HG02588 (cell line): ENCODE results near the gene ASTN2.
"Not testable (repeated sequence)": the region's sequence is repeated elsewhere in the genome, so short reads cannot be mapped to it uniquely, and the experiment has no call there.

ENCODE experiments used
- ATAC-seq: cut with Tn5 transposase; IDR thresholded peaks from one replicate; pipeline ENCODE4 v1.9.1; 2021; ENCODE audit warnings: mild to moderate bottlenecking, moderate library complexity; ENCODE audit not compliant: unreplicated experiment

Gene ASTN2

GRCh38 chr9:116838468-116838867, 576.4 kb downstream of the ASTN2 start:
- ATAC-seq, result not testable (repeated sequence)

DNA sequence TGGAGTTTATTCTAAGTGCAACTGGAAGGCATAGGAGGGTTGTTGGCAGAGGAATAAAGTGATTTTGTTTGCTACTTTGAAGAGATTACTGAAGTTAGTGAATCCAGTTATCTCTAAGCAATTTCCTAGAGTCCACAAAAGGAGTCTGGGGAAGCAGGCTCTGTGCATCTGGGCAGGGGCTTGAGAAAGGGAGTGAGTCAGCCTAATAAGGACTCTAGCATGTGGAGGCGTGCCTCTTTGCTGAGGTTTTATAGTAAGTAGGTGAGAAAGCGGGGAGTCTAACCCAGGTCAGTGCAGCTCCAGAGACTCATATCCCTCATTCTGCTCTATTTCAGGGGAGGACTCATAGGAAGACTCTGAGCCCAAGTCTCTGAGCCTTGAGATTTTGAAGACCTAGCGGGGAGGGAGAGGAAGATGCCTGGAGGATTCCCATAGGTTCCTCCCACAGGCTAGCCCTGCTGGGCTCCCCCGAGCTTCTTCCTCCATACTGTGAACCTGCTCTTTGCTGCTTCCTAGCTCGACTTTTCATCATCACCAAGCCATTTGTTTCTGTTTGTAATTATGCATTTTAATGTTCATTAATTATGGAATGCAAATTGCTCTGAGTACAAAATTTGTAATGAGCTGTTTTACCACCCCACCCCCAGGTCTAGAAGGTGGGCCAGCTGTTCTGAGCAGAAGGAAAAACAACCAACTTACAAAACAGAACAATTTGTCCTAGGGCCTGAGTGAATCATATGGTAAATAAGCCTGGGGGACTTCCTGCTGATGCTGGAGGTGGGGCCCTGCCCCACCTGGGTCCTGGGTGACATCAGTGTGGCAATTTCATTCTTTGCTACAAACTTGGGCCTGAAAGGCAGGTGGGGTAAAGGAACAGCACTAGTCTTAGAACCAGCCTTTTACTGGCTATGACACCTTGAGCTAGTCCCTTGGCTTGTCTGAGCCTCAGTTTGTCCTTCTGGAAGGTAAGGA, 577.6 kb downstream of the ASTN2 start:
- no peak for ATAC-seq

- not testable (repeated sequence) for ATAC-seq
Observed at GRCh38 chr9:116830321-116830720, 584.5 kb downstream of the ASTN2 start.

GRCh38 chr9:116821633-116822229, 593.1 kb downstream of the ASTN2 start:
- no peak for ATAC-seq

DNA sequence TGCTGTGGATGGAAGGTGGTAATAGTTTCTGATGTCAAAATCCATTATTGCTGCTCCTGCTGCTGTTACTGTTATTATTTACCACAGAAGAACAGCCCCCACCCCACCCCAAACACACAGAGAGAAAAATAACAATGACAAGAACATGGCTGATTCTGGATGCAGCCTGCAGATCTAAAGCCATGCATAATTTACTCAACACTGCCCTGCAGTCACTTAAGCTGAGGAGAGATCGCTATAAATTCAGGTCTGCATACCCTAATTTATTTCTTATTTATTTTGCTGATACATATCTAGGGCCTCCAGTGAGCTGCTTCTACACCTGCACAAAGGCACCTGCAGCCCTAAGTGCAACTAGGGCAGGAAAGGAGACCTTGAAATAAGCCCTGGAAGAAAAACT, 595.7 kb downstream of the ASTN2 start:
- ATAC-seq, result no peak

DNA sequence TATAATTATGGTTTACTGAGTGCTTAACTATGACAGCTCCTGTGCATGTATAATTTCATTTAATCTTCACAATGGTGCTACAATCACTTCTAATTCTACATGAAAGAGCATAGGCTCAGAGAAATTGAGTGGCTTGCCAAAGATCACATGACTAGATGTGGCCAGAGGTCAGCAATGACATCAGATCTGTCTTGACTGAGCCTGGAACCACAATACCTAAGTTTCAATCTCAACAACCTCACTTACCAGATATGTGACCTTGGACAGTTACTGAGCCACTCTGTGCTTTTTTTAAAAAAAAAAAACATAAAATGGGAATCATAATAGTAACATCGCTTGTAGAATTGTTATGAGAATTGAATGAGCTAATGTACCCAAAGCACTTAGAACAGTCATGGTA, 597.1 kb downstream of the ASTN2 start:
- ATAC-seq, result no peak

DNA sequence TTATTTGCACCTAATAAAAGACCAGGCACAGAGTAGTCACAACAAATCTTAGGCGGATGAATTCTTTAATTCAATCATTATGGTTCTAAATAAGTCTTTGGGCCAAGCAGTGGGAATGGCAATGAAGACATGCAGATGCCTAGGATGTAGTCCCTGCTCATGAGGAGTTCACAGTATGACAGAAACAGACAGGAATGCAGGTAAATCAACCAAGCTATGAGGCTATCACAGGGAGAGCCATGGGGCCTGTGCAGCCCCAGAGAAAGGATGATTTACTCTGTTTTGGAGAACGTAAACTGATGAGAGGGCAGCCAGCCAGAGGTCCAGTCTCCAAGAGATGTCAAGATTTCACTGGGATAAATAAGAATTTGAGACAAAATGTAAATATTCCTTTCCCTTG, 598.4 kb downstream of the ASTN2 start:
- no peak for ATAC-seq

DNA sequence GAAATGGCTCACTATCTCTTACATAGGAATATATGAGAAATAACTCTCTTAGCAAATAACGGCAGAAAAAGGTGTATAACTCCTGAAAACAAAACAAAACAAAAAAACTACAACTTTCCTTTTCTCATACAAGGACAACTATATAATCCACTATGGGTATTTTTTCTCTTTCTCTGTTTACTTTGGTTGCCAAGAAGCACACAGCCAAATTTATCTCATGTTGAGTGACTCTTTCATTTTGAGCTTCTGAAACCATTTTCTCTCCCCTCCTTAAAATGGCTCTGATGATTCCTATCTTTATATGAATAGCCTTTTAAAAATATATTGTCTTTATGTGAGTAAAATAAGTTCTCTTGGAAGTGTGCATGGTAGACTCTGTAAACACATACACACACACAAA, 599.0 kb downstream of the ASTN2 start:
- no peak for ATAC-seq

GRCh38 chr9:116813031-116813300, 601.9 kb downstream of the ASTN2 start:
- ATAC-seq, result no peak

DNA sequence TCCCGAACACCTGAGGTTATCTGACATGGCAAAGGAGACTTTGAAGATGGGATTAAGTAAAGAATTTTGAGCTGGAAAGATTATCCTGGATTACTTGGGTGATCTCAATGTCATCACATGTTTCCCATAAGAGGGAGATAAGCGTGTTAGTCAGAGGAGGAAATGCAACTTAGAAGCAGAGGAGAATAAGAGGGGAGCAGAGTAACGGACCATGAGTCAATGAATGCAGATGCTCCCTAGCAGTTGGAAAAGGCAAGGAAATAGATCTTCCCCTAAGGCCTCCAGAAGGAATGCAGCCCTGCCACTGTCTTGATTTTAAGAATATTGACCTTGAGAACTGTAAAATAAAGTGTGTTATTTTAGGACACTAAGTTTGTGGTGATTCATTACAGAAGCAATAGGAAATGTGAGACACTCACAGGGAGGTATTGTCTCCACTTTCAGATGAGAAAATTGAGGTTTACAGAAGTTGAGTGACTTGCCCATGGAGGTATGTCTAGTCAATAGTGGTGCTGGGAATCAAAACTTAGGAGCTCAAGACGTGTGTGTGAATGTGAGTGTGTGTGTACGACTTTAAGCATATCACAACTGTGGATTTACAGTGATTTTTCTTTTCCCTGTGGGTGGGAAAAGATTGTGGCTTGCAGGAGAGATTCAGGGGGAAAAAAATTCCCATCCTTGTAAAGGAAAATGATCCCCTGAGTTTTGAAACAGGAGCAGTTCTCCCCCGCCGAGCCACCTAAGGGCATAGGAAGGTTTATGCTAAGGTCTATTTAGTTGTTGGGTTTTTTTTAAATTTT, 602.4 kb downstream of the ASTN2 start:
- no peak for ATAC-seq

- no peak for ATAC-seq
Observed at GRCh38 chr9:116809656-116810055, 605.2 kb downstream of the ASTN2 start.

DNA sequence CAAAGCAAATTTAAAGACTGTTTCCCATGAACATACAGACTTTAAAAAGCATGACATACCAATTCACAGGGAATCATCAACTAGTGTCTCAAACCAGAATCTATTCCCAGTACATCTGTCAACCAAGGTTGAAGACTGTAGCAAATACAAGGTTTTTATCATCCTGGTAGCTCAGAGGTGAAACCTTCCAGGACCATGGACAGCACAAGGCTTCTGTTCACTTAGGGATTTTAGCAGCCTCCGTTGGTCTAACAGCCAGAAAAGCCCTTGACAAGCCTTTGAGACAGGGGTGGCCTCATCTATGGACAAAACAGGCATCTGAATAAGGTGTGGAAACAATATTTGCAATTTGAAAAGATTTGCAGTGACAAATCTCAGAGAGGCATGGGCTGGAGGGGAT, 608.8 kb downstream of the ASTN2 start:
- ATAC-seq, result no peak

DNA sequence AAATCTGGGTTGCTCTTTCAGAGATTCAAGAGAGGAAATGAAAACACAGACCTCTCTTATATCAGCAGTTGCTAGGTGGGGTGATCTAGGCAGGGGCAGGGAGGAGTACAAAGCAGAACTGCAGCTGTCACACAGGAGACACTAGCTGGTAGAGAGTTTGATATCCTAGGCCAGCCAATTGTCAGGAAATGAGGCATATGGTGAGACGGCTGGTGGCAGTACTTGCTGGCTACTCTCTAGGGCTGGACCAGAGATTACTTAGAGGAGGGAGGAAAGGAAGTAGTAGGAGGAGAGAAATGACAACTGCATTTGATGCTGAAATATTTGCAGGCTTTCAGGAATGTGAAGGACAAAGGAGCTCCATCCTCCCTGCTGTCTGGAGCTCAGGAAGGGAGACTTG, 614.0 kb downstream of the ASTN2 start:
- ATAC-seq, result no peak

- ATAC-seq, result no peak
Observed at GRCh38 chr9:116800074-116800473, 614.8 kb downstream of the ASTN2 start.

DNA sequence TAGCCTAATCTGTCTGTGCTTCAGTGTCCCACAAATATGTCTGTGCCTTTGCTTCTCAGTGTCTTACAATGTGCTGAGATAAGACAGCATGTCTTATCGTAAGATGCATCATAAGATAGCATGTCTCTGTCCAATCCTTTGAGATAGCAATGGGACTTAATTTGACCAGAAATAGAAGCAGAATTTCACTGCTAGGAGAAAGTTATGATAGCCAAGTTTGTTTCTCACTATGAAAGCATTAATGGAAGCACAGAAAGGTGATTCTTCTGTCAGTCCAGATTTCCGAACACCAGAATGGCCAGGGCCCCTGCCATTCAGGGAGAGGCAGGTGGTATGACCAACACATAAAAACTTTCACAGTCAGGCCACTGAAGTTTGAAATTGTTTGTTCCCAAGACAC, 616.3 kb downstream of the ASTN2 start:
- no peak for ATAC-seq

DNA sequence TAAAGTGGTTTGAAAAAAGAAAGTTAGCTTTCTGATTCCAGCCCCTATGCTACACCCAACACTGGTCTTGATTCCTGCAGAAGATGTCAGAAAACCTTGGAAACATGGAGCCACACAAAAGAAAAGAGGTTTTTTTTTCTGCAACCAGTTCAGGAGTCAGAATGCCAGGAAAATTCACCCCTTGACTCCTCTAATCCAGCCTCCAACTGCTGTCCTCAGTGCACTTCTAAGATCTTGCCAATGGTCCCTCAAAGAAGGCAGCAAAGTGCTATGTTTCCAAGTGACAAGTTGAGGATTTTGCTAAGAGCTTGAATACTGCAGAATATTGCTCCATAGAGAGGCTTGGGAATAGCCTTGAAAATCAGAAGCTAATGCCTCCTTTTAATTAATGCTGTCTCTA, 617.6 kb downstream of the ASTN2 start:
- no peak for ATAC-seq

DNA sequence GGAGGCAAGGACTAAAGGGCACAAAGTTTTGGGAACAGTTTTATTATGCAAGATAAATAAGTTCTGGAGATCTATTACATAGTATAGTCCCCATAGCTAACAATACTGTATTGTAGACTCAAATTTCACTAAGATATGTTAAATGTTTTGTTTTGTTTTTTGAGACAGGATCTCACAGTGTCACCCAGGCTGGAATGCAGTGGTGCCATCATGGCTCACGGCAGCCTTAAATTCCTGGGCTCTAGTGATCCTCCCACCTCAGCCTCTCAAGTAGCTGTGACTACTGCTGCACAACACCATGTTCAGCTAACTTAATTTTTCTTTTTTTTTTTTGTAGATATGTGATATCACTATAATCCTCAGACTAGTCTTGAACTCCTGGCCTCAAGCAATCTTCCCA, 618.2 kb downstream of the ASTN2 start:
- ATAC-seq, result no peak

DNA sequence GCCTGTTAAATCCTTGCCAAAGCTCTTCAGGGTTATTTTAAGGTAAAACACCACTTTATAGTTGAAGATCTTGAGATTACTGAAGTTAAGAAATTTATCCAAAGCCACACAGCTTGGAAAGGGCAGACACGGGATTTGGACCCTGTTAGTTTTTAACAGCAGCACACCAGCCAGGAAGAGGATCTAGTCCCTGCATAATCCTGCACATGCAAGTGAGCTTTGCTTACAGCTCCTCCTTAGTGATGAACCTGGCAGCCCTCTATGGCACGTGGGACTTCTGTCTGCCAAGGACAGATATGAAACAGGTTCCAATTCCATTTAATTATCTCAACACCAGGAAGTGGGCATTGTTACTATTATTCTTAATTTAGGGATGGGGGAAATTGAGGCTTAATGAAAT, 619.0 kb downstream of the ASTN2 start:
- no peak for ATAC-seq

DNA sequence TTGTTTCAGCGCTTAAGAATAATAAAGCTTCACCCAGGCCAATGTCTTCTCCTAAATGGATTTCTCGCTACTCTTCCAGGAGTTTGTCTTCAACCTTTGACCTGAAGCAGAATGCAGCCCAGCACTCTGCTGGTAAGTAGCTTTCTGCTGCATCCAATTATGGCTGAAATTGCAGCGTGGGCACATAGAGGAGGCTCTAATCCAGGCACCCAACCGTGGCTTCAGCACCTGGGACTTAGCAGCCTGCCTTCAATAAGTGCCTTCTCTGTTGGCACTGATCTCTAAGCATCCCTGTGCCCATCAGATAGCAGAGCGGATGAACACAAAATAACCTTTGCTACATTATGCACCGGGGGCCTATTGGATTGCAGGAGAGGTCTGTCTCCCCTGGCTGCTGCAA, 622.6 kb downstream of the ASTN2 start:
- no peak for ATAC-seq

GRCh38 chr9:116791326-116791725, 623.5 kb downstream of the ASTN2 start:
- ATAC-seq, result no peak

- ATAC-seq, result no peak
Observed at GRCh38 chr9:116789081-116789480, 625.8 kb downstream of the ASTN2 start.

DNA sequence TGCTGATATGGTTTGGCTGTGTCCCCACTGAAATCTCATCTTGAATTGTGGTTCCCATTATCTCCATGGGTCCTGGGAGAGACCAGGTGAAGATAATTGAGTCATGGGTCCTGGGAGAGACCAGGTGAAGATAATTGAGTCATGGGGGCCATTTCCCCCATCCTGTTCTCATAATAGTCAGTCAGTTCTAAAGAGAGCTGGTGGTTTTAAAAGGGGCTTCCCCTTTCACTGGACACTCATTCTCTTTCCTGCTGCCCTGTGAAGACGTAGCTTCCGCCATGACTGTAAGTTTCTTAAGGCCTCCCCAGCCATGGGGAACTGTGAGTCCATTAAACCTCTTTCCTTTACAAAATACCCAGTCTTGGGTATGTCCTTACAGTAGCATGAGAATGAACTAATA, 628.1 kb downstream of the ASTN2 start:
- no peak for ATAC-seq
